Transverse colon (tissue), 4 donors: ENCODE results near the gene AKR1C8.

Experiments
- EP300 ChIP-seq: sonication (generic); formaldehyde crosslinking; IDR thresholded peaks from one replicate; pipeline ENCODE4 v1.6.1; 2017; ENCODE audit warnings: antibody characterized with exemption, low read depth
- POLR2A ChIP-seq: fragments of 450-650 bp; IDR thresholded peaks from one replicate; pipeline ENCODE4 v1.6.1; 2016; ENCODE audit warnings: antibody characterized with exemption, mild to moderate bottlenecking, moderate library complexity
- POLR2AphosphoS5 ChIP-seq, 3 donors: sonication (generic); formaldehyde crosslinking; IDR thresholded peaks; one replicate each; pipeline ENCODE4 v1.6.1; 2016; ENCODE audit warnings: antibody characterized with exemption in 3 of 3
- TF ChIP-seq, protein P1 (sequence below), 5 experiments: fragments of 200-600 bp in 3 of 5; fragments of 450-650 bp in 2 of 5; sonication (generic) in 3 of 5; IDR thresholded peaks; 1 replicate in 2 of 5; 2 replicates in 3 of 5; pipeline ENCODE4 v1.5.1; 2016 to 2017; ENCODE audit warnings: antibody characterized with exemption in 5 of 5, inconsistent platforms in 3 of 5, mild to moderate bottlenecking in 2 of 5, moderate library complexity in 1 of 5

DNA sequence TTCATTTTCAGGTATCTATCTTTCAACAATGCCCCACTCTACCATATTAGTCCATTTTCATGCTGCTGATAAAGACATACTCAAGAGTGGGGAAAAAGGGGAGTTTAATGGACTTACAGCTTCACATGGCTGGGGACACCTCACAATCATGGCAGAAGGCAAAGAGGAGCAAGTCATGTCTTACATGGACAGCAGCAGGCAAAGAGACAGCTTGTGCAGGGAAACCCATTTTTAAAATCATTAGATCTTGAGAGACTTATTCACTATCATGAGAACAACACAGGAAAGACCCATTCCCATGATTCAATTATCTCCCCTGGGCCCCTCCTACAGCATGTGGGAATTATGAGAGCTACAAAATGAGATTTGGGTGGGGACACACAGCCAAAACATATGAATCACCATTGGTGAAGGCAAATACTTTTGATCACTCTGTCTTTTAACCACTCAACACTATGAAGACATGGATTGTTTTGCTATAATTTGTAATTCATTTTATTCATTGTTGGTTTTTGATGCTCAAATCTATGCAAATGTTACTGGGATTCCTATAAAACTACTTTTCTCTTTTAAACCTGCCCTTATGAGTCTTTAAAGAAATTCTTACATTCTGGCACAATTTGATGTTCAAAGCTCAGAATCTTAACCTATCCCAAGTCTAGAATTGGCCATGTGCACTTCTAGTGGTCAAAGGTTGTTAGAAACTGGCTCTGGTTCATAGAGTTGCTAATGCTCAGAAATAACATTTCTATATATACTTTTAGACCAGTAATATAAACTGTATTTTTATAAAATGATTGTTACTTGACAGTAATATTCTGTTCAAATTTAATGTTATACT is 27.0 kb upstream of the AKR1C8 start:
- no peak for TF ChIP-seq EP300
- TF ChIP-seq, protein P1, sequence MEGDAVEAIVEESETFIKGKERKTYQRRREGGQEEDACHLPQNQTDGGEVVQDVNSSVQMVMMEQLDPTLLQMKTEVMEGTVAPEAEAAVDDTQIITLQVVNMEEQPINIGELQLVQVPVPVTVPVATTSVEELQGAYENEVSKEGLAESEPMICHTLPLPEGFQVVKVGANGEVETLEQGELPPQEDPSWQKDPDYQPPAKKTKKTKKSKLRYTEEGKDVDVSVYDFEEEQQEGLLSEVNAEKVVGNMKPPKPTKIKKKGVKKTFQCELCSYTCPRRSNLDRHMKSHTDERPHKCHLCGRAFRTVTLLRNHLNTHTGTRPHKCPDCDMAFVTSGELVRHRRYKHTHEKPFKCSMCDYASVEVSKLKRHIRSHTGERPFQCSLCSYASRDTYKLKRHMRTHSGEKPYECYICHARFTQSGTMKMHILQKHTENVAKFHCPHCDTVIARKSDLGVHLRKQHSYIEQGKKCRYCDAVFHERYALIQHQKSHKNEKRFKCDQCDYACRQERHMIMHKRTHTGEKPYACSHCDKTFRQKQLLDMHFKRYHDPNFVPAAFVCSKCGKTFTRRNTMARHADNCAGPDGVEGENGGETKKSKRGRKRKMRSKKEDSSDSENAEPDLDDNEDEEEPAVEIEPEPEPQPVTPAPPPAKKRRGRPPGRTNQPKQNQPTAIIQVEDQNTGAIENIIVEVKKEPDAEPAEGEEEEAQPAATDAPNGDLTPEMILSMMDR (IDR thresholded peaks at IDR 0.05), result no peak
- no peak for TF ChIP-seq POLR2A
- no peak for TF ChIP-seq POLR2AphosphoS5 (IDR thresholded peaks at IDR 0.05)
